ENCODE data around the gene SMC6. TPM values are rescaled to one million over a fixed set of nuclear protein-coding genes. Genes with fewer than 3 reads are reported as not detected.

The SMC6 gene
- total RNA-seq, 4 donors from 2014 or later, result 15.4 to 30.0 (median 19.0) TPM

DNA sequence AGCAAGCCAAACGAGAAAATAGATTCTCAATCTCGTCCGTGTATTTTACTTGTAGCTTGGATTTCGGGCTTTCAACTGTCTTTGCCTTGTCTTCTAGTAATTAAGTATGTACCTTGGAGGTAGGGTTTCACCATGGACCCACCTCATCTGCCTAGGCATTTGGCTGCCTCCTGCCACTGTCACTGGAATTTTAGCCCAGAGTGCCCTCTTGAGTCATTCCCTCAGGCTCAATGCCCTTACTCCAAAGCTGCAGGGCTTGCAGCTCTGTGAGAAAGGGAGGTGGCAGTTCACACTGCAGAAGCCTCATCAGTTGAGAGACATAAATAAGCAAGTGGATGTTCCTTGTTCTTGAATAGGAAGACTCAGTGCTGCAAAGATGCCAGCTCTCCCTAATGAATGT lies 123.5 kb downstream of the SMC6 start:
- 91 to 94% methylated on average over 4 of the region's 4 CpGs for WGBS, 2 donors
- TF ChIP-seq, protein P1, sequence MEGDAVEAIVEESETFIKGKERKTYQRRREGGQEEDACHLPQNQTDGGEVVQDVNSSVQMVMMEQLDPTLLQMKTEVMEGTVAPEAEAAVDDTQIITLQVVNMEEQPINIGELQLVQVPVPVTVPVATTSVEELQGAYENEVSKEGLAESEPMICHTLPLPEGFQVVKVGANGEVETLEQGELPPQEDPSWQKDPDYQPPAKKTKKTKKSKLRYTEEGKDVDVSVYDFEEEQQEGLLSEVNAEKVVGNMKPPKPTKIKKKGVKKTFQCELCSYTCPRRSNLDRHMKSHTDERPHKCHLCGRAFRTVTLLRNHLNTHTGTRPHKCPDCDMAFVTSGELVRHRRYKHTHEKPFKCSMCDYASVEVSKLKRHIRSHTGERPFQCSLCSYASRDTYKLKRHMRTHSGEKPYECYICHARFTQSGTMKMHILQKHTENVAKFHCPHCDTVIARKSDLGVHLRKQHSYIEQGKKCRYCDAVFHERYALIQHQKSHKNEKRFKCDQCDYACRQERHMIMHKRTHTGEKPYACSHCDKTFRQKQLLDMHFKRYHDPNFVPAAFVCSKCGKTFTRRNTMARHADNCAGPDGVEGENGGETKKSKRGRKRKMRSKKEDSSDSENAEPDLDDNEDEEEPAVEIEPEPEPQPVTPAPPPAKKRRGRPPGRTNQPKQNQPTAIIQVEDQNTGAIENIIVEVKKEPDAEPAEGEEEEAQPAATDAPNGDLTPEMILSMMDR (IDR thresholded peaks at IDR 0.05), result no peak
- TF ChIP-seq POLR2A (IDR thresholded peaks at IDR 0.05), result no peak
- Histone ChIP-seq H3K27me3 (no peaks in the 10 kb centered on the region), H3K9me3 (no peaks in the 10 kb centered on the region), H3K36me3 (no peaks in the 10 kb centered on the region), H3K27ac (no peak overlapping the region), H3K4me3 (replicated peaks in 1 of 3) (no peak overlapping the region), H3K4me1 (no peaks in the 10 kb centered on the region)
- no peak for DNase-seq
- intact Hi-C loops (cut with DNase I), result no loop called here

- 68 to 82% methylated on average over 2 of the region's 2 CpGs for WGBS, 2 donors
- no peaks in the 10 kb centered on the region for H3K27me3 ChIP-seq
- no peak overlapping the region for H3K4me3 ChIP-seq (replicated peaks in 1 of 3)
- TF ChIP-seq, protein P1 (IDR thresholded peaks at IDR 0.05), result no peak
- no peak for TF ChIP-seq POLR2A (IDR thresholded peaks at IDR 0.05)
- DNase-seq, result no peak
- H3K4me1 ChIP-seq, result no peaks in the 10 kb centered on the region
- H3K27ac ChIP-seq, result no peak overlapping the region
- no peaks in the 10 kb centered on the region for H3K36me3 ChIP-seq
- intact Hi-C loops (cut with DNase I), result no loop called here
- H3K9me3 ChIP-seq, result no peaks in the 10 kb centered on the region
Observed at GRCh38 chr2:17628349-17629261, 125.0 kb downstream of the SMC6 start.

DNA sequence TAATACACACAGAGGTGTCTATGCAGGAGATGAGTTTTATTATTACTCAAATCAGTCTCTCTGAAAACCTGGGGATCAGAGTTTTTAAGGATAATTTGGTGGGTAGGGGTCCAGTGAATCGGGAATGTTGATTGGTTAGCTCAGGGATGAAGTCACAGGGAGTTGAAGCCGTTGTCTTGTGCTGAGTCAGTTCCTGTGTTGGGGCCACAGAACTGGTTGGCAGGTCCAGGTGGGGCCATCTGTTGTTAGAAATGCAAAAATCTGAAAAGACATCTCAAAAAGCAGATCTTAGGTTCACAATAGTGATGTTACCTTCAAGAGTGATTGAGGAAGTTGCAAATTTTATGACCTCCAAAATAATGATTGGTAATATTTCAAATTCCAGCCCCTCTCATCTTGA lies 126.2 kb downstream of the SMC6 start:
- intact Hi-C loops (cut with DNase I), result no loop called here
- 72 to 78% methylated on average over 2 of the region's 2 CpGs for WGBS, 2 donors
- Histone ChIP-seq H3K36me3 (no peaks in the 10 kb centered on the region), H3K27ac (no peak overlapping the region), H3K4me1 (no peaks in the 10 kb centered on the region), H3K4me3 (replicated peaks in 1 of 3) (no peak overlapping the region), H3K27me3 (no peaks in the 10 kb centered on the region), H3K9me3 (no peaks in the 10 kb centered on the region)
- no peak for TF ChIP-seq POLR2A (IDR thresholded peaks at IDR 0.05)
- TF ChIP-seq, protein P1 (IDR thresholded peaks at IDR 0.05), result no peak
- DNase-seq, result no peak

DNA sequence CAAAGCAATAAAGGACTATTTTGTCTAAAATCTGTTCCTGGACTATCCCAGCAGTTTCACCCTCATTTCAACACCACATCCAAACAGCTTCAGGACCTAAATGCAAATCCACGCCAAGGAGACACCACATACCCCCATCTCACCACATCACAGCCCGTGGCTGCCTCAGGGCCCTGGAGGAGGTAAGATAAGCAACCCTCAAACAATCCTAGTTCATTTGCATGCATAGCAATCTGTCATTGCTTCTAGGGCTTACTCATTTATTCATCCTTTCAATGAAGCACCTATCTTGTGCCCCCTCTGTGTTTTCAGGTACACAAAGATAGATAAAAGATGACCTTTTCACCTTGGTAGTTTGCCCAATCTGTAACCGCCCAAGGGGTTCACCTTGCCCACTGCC lies 126.6 kb downstream of the SMC6 start:
- Histone ChIP-seq H3K27ac (no peak overlapping the region), H3K4me3 (replicated peaks in 1 of 3) (no peak overlapping the region), H3K36me3 (no peaks in the 10 kb centered on the region), H3K4me1 (no peaks in the 10 kb centered on the region), H3K27me3 (no peaks in the 10 kb centered on the region), H3K9me3 (no peaks in the 10 kb centered on the region)
- DNase-seq, result no peak
- intact Hi-C loops (cut with DNase I), result no loop called here
- 79 to 94% methylated on average over 3 of the region's 3 CpGs for WGBS, 2 donors
- TF ChIP-seq POLR2A (IDR thresholded peaks at IDR 0.05), result no peak
- TF ChIP-seq, protein P1 (IDR thresholded peaks at IDR 0.05), result no peak

DNA sequence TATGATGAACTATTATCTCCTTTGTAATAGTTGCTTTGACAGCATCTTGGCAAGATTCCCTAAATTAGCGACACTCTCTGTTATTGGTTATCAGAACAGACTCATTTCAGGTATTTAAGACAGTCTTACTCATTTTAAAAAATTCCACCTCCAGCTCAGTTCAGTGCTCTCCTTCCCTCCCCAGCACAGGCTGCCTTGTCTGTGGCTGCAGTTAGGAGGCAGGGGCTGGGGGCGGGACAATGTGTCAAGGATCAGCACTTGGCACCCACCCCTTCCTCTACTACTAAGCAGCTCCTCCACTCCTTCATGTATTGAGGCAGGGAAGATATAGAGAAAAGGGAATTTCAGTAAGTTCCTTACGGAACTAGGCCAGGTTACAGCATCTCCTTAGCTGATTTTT lies 128.2 kb downstream of the SMC6 start:
- H3K9me3 ChIP-seq, result no peaks in the 10 kb centered on the region
- H3K36me3 ChIP-seq, result no peaks in the 10 kb centered on the region
- intact Hi-C loops (cut with DNase I), result no loop called here
- H3K4me3 ChIP-seq (replicated peaks in 1 of 3), result no peak overlapping the region
- H3K27ac ChIP-seq, result no peak overlapping the region
- no peak for DNase-seq
- TF ChIP-seq, protein P1 (IDR thresholded peaks at IDR 0.05), result no peak
- TF ChIP-seq POLR2A (IDR thresholded peaks at IDR 0.05), result no peak
- no peaks in the 10 kb centered on the region for H3K27me3 ChIP-seq
- 96 to 99% methylated on average over 3 of the region's 3 CpGs for WGBS, 2 donors
- no peaks in the 10 kb centered on the region for H3K4me1 ChIP-seq

Data from thyroid gland (tissue), 4 donors.